Retinal pigment epithelial cell (primary cell): ENCODE results near the gene ATP8A2.
"Not testable (repeated sequence)": the region's sequence is repeated elsewhere in the genome, so short reads cannot be mapped to it uniquely, and the experiment has no call there.

Experiments used
- DNase-seq: peaks from one replicate; pipeline ENCODE4 v3.0.0-alpha.2; 2010; ENCODE audit warnings: low read depth
- H3K4me3 ChIP-seq: 2 replicates; pipeline ENCODE4 v1.5.1; 2011; ENCODE audit warnings: mild to moderate bottlenecking, low read length, control low read depth, moderate library complexity
- CTCF ChIP-seq: conservative IDR thresholded peaks from 2 replicates; pipeline ENCODE4 v1.5.1; 2011; ENCODE audit warnings: low read depth, low read length, control low read depth, inconsistent platforms

ATP8A2 gene

GRCh38 chr13:26054896-26055295 lies 683.1 kb downstream of the ATP8A2 start:
- no peak for DNase-seq
- no peak for TF ChIP-seq CTCF
- no peak overlapping the region for H3K4me3 ChIP-seq

- no peak for TF ChIP-seq CTCF
- no peak for DNase-seq
- no peak overlapping the region for H3K4me3 ChIP-seq
Observed at GRCh38 chr13:26058704-26059103, 686.9 kb downstream of the ATP8A2 start.

GRCh38 chr13:26060357-26060756 lies 688.6 kb downstream of the ATP8A2 start:
- TF ChIP-seq CTCF: no peak
- no peak overlapping the region for H3K4me3 ChIP-seq
- no peak for DNase-seq

DNA sequence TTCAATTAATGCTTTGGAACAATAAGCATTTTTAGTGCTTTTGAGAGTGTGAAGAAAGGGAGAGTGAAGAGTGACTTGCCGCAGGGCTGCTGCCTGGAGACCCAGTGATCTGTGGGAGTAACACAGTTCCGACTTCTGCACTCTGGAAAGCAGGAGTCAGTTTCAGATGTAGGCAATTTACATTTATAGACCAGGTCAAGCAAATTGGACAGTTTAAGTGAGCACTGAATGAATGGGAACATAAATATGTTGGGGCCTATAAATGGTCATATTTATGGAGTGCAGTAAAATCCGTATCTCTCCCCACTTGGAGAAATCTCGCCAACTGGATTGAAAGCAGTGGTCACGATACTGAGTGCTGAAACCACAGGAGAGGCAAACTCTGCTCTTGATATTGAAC lies 689.5 kb downstream of the ATP8A2 start:
- no peak for DNase-seq
- no peak overlapping the region for H3K4me3 ChIP-seq
- no peak for TF ChIP-seq CTCF

DNA sequence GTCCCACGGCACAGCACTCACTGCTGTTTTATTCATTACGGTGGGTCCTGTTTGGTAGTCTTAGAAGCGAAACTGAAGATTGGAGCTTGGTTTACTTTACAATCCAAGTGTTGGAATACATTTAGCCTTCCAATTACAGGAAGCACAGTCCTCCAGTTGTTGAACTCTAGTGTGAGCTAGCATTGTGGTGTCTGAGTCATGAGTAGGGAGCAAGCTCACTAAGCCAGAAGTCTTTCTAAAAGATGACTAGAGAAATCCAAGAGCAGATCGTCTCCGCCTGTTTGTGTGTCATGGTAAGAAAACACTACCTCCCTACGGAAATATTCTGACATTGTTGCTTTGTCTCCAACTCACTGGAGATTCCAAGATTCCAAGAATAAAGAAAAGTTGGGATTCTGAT lies 690.2 kb downstream of the ATP8A2 start:
- no peak for DNase-seq
- H3K4me3 ChIP-seq: no peak overlapping the region
- TF ChIP-seq CTCF: no peak

GRCh38 chr13:26062853-26063444 lies 691.2 kb downstream of the ATP8A2 start:
- no peak for DNase-seq
- H3K4me3 ChIP-seq: no peak overlapping the region
- TF ChIP-seq CTCF: peak; percentile 82

DNA sequence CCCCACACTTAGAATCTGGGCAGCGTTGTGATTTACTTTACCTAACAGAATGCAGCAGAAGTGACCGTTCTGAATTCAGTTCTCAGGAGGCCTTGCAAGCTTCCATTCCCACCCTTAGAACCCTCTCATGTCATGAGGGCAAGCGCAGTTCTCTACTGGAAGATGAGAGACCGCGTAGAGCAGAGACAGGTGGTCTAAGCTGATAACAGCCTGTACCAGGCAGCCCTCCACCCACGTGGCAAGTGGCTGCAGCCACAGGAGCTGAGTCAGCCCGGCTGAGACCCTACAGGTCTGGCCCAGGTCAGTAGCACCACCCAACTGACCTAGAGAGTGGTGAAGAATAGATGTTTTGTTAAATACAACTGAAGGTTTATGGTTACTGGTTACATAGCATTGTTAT lies 694.7 kb downstream of the ATP8A2 start:
- H3K4me3 ChIP-seq, DNase-seq: not testable (repeated sequence)

- DNase-seq: no peak
- no peak overlapping the region for H3K4me3 ChIP-seq
- TF ChIP-seq CTCF: no peak
Observed at GRCh38 chr13:26067601-26068000, 695.8 kb downstream of the ATP8A2 start.

- not testable (repeated sequence) for H3K4me3 ChIP-seq, DNase-seq
Observed at GRCh38 chr13:26068372-26068771, 696.6 kb downstream of the ATP8A2 start.

DNA sequence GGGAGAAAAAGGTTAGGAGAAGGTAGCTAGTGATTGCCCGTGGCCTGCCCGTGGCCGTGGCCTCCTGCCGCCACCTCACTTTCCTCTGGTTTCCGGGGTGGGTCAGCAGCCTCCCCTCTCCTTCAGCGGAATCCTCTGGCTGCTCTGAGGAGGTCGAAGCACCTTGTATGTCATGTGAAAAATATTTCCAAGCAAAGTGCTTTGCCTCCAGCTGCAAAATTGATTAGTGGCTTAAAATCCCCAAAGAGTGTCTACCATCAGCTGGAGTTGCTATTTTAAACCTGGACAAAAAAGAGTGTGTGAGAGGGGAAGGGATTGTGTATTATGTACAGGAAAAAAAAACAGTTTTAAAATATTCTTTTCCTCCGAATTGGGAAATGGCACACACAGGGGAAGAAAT lies 697.9 kb downstream of the ATP8A2 start:
- not testable (repeated sequence) for H3K4me3 ChIP-seq, DNase-seq
